Osteocyte (in vitro differentiated cells): ENCODE measurements around the gene CCER1. TPM values are rescaled to one million over a fixed set of nuclear protein-coding genes. Genes with fewer than 3 reads are reported as not detected.
"Not testable (repeated sequence)": the region's sequence is repeated elsewhere in the genome, so short reads cannot be mapped to it uniquely, and the experiment has no call there.

Experiments
- DNase-seq: peaks from one replicate; pipeline ENCODE4 v3.0.0; 2021; ENCODE audit warnings: mixed read lengths; ENCODE audit not compliant: unreplicated experiment; ENCODE audit errors: extremely low spot score
- H3K27ac Mint-ChIP-seq: one replicate; pipeline ENCODE4 v1.8.0; 2021; ENCODE audit warnings: mild to moderate bottlenecking, mixed read lengths; ENCODE audit not compliant: unreplicated experiment
- H3K27me3 Mint-ChIP-seq: one replicate; pipeline ENCODE4 v1.8.0; 2021; ENCODE audit warnings: mixed read lengths; ENCODE audit not compliant: unreplicated experiment
- H3K36me3 Mint-ChIP-seq: one replicate; pipeline ENCODE4 v1.8.0; 2021; ENCODE audit warnings: mixed read lengths; ENCODE audit not compliant: unreplicated experiment
- H3K4me1 Mint-ChIP-seq: one replicate; pipeline ENCODE4 v1.8.0; 2021; ENCODE audit warnings: mixed read lengths; ENCODE audit not compliant: unreplicated experiment
- H3K4me3 Mint-ChIP-seq: one replicate; pipeline ENCODE4 v1.8.0; 2021; ENCODE audit warnings: mild to moderate bottlenecking, moderate library complexity, mixed read lengths; ENCODE audit not compliant: unreplicated experiment
- H3K9me3 Mint-ChIP-seq: one replicate; pipeline ENCODE4 v1.8.0; 2021; ENCODE audit warnings: mixed read lengths; ENCODE audit not compliant: unreplicated experiment
- CTCF ChIP-seq: fragments of 200-600 bp; sonication (generic); IDR thresholded peaks from 2 replicates; pipeline ENCODE4 v1.5.0; 2021; ENCODE audit warnings: antibody characterized with exemption, mild to moderate bottlenecking, moderate library complexity
- total RNA-seq: library from RNA; stranded (reverse); gene quantifications from 2 replicates; pipeline ENCODE4 v1.2.1, GENCODE V29; 2021

The CCER1 gene
- total RNA-seq, 1 donor from 2014 or later, result not detected

DNA sequence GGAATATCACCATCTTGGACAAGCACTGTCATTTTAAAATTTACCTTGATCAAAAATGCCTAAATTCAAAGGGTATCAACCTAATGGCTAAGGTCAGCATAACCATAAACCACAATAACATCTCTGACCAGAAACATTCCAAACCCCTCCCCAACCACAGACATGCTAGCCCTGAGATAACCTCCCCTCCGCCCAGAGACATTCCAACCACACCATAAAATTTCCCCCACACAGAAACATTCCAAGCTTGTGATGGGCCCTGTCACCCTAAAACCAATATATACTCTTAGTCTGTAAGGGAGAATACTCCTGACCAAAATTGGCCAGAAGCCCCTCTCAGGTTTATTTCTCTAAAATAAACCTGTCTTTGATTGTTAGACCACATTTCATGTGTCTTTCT lies 32.1 kb upstream of the CCER1 start:
- H3K4me3 Mint-ChIP-seq, result no peak overlapping the region
- peaks cover 12% of the 10 kb centered on the region for H3K4me1 Mint-ChIP-seq
- no peak for TF ChIP-seq CTCF
- no peak overlapping the region for H3K27ac Mint-ChIP-seq
- no peak for DNase-seq
- H3K27me3 Mint-ChIP-seq, result no peaks in the 10 kb centered on the region
- H3K36me3 Mint-ChIP-seq, result no peaks in the 10 kb centered on the region
- peaks cover 14% of the 10 kb centered on the region for H3K9me3 Mint-ChIP-seq

DNA sequence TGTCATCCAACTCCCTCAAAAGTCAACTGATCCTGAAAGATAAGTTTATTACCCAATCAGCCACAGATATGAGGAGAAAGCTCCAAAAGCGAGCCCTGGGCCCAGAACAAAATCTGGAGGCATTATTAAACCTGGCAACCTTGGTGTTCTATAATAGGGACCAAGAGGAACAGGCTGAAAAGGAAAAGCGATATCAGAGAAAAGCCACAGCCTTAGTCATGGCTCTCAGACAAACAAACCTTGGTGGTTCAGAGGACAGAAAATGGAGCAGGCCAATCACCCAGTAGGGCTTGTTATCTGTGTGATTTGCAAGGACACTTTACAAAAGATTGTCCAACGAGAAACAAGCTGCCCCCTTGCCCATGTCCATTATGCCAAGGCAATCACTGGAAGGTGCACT lies 30.4 kb upstream of the CCER1 start:
- not testable (repeated sequence) for H3K27me3 Mint-ChIP-seq, H3K4me3 Mint-ChIP-seq, H3K36me3 Mint-ChIP-seq, DNase-seq, H3K27ac Mint-ChIP-seq
- Mint-ChIP-seq H3K4me1 (peaks cover 18% of the 10 kb centered on the region), H3K9me3 (peaks cover 11% of the 10 kb centered on the region)

DNA sequence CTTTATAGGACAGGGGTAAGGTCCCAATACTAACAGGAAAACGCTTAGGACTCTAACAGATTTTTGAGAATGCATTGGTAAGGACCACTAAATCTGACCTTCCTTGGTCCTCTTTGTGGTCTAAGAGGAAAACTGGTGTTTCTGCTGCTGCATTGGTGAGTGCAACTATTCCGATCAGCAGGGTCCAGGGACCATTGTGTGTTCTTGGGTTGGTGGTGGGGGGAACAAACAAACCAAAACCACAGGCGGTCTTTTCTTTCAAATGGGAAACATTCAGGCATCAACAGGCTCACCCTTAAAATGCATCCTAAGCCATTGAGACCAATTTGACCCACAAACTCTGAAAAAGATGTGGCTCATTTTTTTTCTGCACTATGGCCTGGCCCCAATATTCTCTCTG lies 29.1 kb upstream of the CCER1 start:
- Mint-ChIP-seq H3K4me3 (no peak overlapping the region), H3K27ac (no peak overlapping the region), H3K9me3 (peaks cover 11% of the 10 kb centered on the region), H3K4me1 (peaks cover 23% of the 10 kb centered on the region), H3K36me3 (no peaks in the 10 kb centered on the region), H3K27me3 (no peaks in the 10 kb centered on the region)
- no peak for DNase-seq
- no peak for TF ChIP-seq CTCF

DNA sequence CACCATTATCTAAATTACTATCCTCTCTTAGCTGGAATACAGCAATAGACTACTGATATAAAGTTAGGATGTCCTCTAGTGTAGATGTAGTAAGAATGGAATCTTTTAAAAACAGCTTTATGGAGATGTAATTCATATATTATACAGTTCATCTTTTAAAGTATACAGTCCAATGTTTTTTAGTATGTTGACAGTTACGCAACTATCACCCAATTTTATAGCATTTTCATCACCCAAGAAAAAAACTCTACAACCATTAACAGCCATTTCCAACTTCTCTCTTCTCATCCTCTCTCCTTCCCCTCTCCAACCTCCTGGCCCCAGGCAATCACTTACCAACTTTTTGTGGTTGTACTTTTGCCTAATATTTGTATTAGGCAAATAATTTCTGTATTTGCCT lies 27.2 kb upstream of the CCER1 start:
- Mint-ChIP-seq H3K9me3 (peaks cover 9% of the 10 kb centered on the region), H3K4me3 (no peak overlapping the region), H3K27me3 (no peaks in the 10 kb centered on the region), H3K27ac (no peak overlapping the region), H3K36me3 (no peaks in the 10 kb centered on the region), H3K4me1 (peaks cover 31% of the 10 kb centered on the region)
- no peak for DNase-seq
- no peak for TF ChIP-seq CTCF

DNA sequence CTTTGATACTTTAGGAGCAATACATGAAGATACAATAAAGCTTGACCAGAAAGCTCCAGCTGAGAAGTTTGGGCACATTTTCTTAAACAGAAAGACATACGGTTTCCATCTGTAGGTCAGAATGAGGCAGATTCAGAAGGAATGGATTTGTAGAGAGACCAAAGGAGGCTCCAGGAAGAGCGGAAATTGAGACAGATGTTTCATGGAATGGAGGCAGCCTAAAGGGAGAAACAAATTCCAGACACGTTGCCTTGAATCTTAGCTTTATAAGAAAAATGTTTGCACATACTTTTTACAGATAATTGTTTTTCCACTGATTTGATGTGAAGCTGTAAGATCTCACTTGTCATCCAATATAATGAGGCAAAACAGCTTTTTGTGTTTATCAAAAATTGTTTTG lies 25.0 kb upstream of the CCER1 start:
- no peak for DNase-seq
- Mint-ChIP-seq H3K9me3 (peaks cover 6% of the 10 kb centered on the region), H3K27ac (peak overlapping the region; percentile 78), H3K4me3 (no peak overlapping the region), H3K4me1 (peaks cover 36% of the 10 kb centered on the region), H3K27me3 (no peaks in the 10 kb centered on the region), H3K36me3 (no peaks in the 10 kb centered on the region)
- TF ChIP-seq CTCF, result no peak

DNA sequence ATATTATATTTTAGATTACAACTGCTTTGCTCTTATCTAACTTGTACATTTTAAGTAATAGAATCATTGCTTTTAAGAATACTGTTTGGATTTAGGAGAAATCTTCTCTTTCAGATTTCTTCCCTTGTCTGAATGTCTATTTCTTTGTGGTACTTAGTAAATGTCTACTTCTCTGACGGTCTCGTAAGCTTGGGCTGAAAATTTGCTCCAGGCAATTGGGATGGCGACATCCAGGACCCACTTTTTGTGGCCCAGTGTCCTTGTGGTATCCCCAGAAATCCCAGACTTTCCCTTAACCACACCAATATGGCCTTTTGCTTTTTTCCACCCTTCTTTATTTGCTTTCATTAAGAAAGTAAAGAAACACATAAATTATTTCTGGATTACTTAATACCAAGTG lies 24.0 kb upstream of the CCER1 start:
- peaks cover 43% of the 10 kb centered on the region for H3K4me1 Mint-ChIP-seq
- no peaks in the 10 kb centered on the region for H3K36me3 Mint-ChIP-seq
- DNase-seq, result no peak
- TF ChIP-seq CTCF, result no peak
- peak overlapping the region; percentile 55 for H3K27ac Mint-ChIP-seq
- peaks cover 6% of the 10 kb centered on the region for H3K9me3 Mint-ChIP-seq
- H3K27me3 Mint-ChIP-seq, result no peaks in the 10 kb centered on the region
- H3K4me3 Mint-ChIP-seq, result no peak overlapping the region
